ENCODE measurements around the gene PACS1. TPM values are rescaled to one million over a fixed set of nuclear protein-coding genes. Genes with fewer than 3 reads are reported as not detected.

PACS1 gene
- total RNA-seq, 1 experiment from 2014 or later: 47.9 TPM

GRCh38 chr11:66048547-66049323 lies 21.3 kb upstream of the PACS1 start, which contains the start of gene GAL3ST3:
Gene GAL3ST3 (minus strand): TSS chr11:66049161. CDS start chr11:66045415, 3,746 bp downstream.
- Mint-ChIP-seq H3K27ac (ENCODE audit: unreplicated experiment) (no peak within 1 kb of the TSS), H3K9me3 (ENCODE audit: low read depth, unreplicated experiment) (no peaks in the 10 kb centered on the region), H3K27me3 (ENCODE audit: unreplicated experiment) (peaks cover 33% of the 10 kb centered on the region), H3K4me1 (ENCODE audit: low read depth, unreplicated experiment) (peaks cover 30% of the 10 kb centered on the region), H3K36me3 (ENCODE audit: insufficient read depth, unreplicated experiment) (peaks cover 35% of the 10 kb centered on the region), H3K4me3 (ENCODE audit: low read depth, unreplicated experiment) (no peak within 1 kb of the TSS)
- intact Hi-C loops (cut with micrococcal nuclease; ENCODE audit: unreplicated experiment): no loop called here
- no peak for DNase-seq
- CTCF ChIA-PET: no interaction called here
- no TSS peak for BruUV-seq (replicated peaks)
- no peak for TF ChIP-seq CTCF (IDR thresholded peaks at IDR 0.05; ENCODE audit: unreplicated experiment)

- H3K27me3 Mint-ChIP-seq (ENCODE audit: unreplicated experiment): peaks cover 16% of the 10 kb centered on the region
- no peaks in the 10 kb centered on the region for H3K9me3 Mint-ChIP-seq (ENCODE audit: low read depth, unreplicated experiment)
- H3K4me3 Mint-ChIP-seq (ENCODE audit: low read depth, unreplicated experiment): peak overlapping the region; percentile 95
- no peak for TF ChIP-seq CTCF (IDR thresholded peaks at IDR 0.05; ENCODE audit: unreplicated experiment)
- intact Hi-C loops (cut with micrococcal nuclease; ENCODE audit: unreplicated experiment): no loop called here
- no peak for DNase-seq
- H3K4me1 Mint-ChIP-seq (ENCODE audit: low read depth, unreplicated experiment): peaks cover 15% of the 10 kb centered on the region
- peak overlapping the region; percentile 90 for H3K27ac Mint-ChIP-seq (ENCODE audit: unreplicated experiment)
- CTCF ChIA-PET: interaction anchor here (1.6 kb wide), 1 partner anchor 39 kb away, joined by 4 read pairs; the partner anchor contains the start of gene CST6
- peaks cover 46% of the 10 kb centered on the region for H3K36me3 Mint-ChIP-seq (ENCODE audit: insufficient read depth, unreplicated experiment)
- BruUV-seq (replicated peaks): no TSS peak
These were observed 19.4 kb upstream of the PACS1 start for GRCh38 chr11:66050581-66051231.

- peaks cover 10% of the 10 kb centered on the region for H3K27me3 Mint-ChIP-seq (ENCODE audit: unreplicated experiment)
- H3K4me3 Mint-ChIP-seq (ENCODE audit: low read depth, unreplicated experiment): peak overlapping the region; percentile 95
- CTCF ChIA-PET: interaction anchor here (0.5 to 1.6 kb wide), 4 partner anchors 40 to 238 kb away, joined by 3 to 4 read pairs (median 4); partner anchors contain the start of genes CST6, FIBP and YIF1A
- BruUV-seq (replicated peaks): no TSS peak
- peaks cover 53% of the 10 kb centered on the region for H3K36me3 Mint-ChIP-seq (ENCODE audit: insufficient read depth, unreplicated experiment)
- intact Hi-C loops (cut with micrococcal nuclease; ENCODE audit: unreplicated experiment): no loop called here
- H3K4me1 Mint-ChIP-seq (ENCODE audit: low read depth, unreplicated experiment): peaks cover 13% of the 10 kb centered on the region
- DNase-seq: no peak
- no peak for TF ChIP-seq CTCF (IDR thresholded peaks at IDR 0.05; ENCODE audit: unreplicated experiment)
- peak overlapping the region; percentile 90 for H3K27ac Mint-ChIP-seq (ENCODE audit: unreplicated experiment)
- H3K9me3 Mint-ChIP-seq (ENCODE audit: low read depth, unreplicated experiment): no peaks in the 10 kb centered on the region
These were observed 18.7 kb upstream of the PACS1 start for GRCh38 chr11:66051371-66051765.

- peaks cover 13% of the 10 kb centered on the region for H3K4me1 Mint-ChIP-seq (ENCODE audit: low read depth, unreplicated experiment)
- TF ChIP-seq CTCF (IDR thresholded peaks at IDR 0.05; ENCODE audit: unreplicated experiment): no peak
- peaks cover 4% of the 10 kb centered on the region for H3K27me3 Mint-ChIP-seq (ENCODE audit: unreplicated experiment)
- BruUV-seq (replicated peaks): TSS peak; percentile 98
- intact Hi-C loops (cut with micrococcal nuclease; ENCODE audit: unreplicated experiment): no loop called here
- CTCF ChIA-PET: interaction anchor here (0.5 to 1.6 kb wide), 7 partner anchors 16 to 237 kb away, joined by 3 to 6 read pairs (median 4); partner anchors contain the start of genes CST6, FIBP and YIF1A
- H3K4me3 Mint-ChIP-seq (ENCODE audit: low read depth, unreplicated experiment): peak within 1 kb of the TSS; percentile 95
- peak; percentile 98 for DNase-seq
- peaks cover 59% of the 10 kb centered on the region for H3K36me3 Mint-ChIP-seq (ENCODE audit: insufficient read depth, unreplicated experiment)
- peak within 1 kb of the TSS; percentile 90 for H3K27ac Mint-ChIP-seq (ENCODE audit: unreplicated experiment)
- no peaks in the 10 kb centered on the region for H3K9me3 Mint-ChIP-seq (ENCODE audit: low read depth, unreplicated experiment)
These were observed 18.1 kb upstream of the PACS1 start, which contains the start of gene SF3B2 for GRCh38 chr11:66051766-66052663. Gene SF3B2 (plus strand): TSS chr11:66052364. CDS start chr11:66052385, 21 bp downstream.
